A172 (cell line): ENCODE results near the gene CAPRIN1. TPM values are rescaled to one million over a fixed set of nuclear protein-coding genes. Genes with fewer than 3 reads are reported as not detected.

ENCODE experiments used
- DNase-seq: peaks from one replicate; pipeline ENCODE4 v3.0.0-alpha.2; 2015; ENCODE audit warnings: low spot score
- total RNA-seq: library from RNA; depleted of rRNA; stranded (reverse); fragments of >200 nt; shearing (Covaris generic); gene quantifications from 2 replicates; pipeline ENCODE4 v1.2.3, GENCODE V29; 2014; rRNA removed

CAPRIN1 gene, protein sequence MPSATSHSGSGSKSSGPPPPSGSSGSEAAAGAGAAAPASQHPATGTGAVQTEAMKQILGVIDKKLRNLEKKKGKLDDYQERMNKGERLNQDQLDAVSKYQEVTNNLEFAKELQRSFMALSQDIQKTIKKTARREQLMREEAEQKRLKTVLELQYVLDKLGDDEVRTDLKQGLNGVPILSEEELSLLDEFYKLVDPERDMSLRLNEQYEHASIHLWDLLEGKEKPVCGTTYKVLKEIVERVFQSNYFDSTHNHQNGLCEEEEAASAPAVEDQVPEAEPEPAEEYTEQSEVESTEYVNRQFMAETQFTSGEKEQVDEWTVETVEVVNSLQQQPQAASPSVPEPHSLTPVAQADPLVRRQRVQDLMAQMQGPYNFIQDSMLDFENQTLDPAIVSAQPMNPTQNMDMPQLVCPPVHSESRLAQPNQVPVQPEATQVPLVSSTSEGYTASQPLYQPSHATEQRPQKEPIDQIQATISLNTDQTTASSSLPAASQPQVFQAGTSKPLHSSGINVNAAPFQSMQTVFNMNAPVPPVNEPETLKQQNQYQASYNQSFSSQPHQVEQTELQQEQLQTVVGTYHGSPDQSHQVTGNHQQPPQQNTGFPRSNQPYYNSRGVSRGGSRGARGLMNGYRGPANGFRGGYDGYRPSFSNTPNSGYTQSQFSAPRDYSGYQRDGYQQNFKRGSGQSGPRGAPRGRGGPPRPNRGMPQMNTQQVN
- total RNA-seq: 232 and 292 TPM in 2 replicates

DNA sequence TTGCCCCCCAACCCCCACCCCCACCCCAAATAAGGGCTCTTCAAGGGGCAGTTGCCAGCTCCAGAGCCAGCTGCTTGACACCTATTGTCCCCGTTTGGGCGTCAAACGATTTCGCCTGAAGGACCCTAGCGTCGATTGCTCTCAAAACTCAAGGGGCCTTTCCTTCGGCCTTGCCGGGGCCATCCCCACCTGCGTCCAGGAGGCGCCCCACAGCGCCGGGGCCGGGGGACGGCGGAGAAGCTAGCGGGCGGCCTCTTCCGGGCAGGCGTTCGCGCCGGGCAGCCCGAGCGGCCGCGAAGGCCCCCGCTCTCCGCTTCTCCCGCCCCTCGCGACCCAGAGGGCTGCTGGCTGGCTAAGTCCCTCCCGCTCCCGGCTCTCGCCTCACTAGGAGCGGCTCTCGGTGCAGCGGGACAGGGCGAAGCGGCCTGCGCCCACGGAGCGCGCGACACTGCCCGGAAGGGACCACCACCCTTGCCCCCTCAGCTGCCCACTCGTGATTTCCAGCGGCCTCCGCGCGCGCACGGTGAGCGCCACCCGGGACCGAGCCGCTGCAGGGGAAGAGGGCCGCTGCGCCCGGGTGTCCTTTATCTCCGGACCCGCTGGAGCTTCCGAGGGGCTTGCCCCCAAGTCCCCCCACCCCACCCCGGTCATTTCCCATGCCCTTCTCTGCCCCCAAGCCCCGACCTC lies at the start of gene CAPRIN1:
Gene CAPRIN1, plus strand, starts transcription at position 383 of the 687 bp plus-strand sequence. CDS start 690 bp downstream, outside the sequence.
- DNase-seq: peak; percentile 77

DNA sequence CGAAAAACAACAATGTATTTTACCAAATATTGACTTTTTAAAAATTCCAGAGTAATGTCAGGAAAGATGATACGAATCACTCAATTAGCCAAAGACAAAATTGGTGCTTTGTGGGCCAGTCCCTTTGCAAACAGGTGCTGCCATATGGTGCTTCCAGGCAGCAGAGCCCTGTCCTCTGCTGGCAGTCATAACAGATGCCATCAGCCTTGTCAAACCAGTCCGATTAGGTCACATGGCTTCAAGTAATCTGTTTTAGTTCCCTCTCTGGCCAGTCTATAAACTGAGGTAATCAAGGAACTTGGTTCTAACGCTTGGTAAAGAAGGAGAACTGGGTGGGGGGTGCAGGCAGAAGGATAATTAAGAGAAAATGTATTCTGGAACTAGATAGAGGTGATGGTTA lies 49.1 kb upstream of the CAPRIN1 start:
- DNase-seq: no peak

DNA sequence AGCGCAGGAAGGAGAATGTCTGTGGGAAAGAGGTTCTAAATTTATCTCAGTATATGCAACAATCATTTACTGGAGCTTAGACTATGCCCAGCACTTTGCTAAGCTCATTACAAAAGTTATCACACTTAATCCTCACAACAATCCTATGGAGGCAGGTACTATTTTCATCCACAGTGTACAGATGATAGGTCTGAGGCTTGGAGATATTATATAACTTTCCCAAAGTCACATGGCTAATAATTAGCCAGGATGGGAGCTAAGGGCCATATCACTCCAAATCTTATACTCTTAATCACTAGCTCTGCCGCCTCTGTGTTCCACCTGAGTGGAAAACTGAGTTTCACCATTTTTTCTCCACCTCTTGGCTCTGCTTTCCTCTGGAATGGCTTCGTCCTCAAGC lies 47.3 kb upstream of the CAPRIN1 start:
- DNase-seq: no peak

DNA sequence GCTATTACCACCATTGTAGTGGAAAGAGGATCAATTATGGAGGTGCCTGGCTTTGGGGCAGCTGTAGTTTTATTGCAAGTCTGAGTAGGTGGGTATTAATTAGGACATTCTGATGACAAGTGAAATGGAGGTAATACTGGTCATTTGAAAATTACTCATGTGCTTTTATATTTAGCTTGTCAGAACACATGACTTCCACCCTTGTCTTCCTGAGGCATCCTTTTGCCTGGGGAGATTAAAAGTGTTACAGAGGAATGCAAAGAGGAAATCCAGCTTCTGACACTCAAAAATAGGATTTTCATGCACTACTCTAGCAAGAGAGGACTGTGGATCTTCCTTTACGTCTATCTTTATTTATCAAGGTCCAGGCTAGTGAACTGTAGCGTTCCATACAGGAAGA lies 44.7 kb upstream of the CAPRIN1 start:
- no peak for DNase-seq

DNA sequence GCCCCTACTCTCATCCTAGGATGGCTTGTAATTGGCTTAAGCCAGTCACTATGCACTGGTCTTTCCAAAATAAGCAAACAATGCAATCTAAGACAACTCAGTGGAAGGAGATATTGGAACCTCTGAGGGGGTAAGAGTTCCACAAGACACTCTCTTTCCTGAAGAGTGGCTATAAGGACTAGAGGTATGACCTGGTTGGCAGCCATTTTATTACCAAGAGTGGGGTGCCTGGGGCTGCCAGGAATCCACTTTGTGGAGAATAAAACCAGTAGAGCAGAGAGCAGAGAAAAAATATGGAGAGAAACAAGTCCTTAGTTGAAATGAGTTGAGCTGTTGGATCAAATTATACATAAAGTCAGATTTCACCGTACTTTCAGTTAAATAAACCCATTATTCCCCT lies 38.8 kb upstream of the CAPRIN1 start:
- DNase-seq: no peak

DNA sequence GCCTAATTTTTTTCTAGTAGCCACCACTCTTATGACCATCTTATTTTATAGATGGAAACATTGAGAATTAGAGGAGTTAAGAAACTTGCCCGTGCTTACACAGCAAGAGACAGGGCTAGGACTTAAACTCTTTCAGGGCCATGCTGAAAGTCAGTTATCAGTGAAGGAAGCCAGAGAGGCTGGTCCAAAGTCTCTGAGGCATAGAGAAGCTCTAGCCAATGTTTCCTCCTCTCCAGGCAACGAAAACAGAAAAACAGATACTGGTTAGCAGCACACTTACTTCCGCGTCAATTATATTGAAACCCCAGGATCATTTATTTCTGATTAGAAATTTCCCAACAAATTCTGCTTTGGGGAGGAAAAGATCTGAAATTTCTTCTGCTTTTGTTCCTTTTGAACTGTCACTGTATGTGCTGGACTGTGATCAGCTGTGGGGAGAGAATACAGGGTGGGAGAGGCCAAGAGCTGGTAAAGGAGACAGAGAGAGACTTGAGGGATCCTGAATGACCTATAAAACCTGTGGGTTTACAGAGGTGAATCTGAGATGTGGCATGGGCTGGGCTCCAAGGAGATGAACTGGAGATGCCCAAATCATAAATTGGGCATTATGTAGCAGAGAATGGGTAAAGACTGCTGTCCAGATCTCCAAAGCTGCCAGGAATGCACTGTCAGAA lies 37.5 kb upstream of the CAPRIN1 start:
- no peak for DNase-seq

DNA sequence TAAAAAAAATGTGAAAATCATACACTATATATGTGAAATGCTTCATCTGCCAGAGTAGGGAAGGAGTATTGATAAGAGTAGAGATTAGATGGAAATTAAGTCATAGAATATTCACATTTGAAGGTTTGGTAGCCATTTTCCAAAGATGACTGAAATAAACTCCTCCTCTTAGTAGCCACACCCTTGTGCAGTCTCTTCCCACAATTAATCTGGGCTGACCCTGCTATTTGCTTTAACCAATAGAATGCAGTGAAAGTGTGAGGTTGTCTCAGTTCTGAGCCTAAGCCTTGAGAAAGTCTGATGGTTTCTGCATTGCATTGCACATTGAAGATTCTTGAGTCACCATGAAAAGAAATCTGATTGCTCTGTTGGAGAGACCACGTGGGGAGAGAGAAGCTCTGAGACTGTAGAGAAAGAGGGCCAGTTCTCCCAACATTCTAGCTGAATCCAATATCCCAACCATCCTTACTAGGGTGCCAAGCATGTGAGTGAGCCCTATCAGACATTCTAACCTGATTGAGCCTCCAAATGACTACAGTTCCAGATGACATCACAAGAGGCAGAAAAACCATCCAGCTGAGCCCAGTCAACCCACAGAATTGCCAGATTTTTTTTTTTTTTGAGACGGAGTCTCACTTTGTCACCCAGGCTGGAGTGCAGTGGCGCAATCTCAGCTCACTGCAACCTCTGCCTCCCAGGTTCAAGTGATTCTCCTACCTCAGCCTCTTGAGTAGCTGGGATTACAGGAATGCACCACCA lies 29.4 kb upstream of the CAPRIN1 start:
- no peak for DNase-seq

DNA sequence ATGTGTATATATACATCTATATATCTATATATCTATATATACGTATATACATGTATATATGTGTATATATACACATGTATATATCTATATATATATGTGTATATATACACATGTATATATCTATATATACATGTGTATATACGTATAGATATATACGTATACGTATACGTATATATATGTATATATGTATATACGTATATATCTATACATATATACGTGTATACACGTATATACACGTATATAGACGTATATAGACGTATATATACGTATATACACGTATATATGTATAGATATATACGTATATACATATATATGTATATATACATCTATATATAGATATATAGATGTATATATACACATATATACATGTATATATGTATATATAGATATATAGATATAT lies 25.1 kb upstream of the CAPRIN1 start:
- DNase-seq: no peak

DNA sequence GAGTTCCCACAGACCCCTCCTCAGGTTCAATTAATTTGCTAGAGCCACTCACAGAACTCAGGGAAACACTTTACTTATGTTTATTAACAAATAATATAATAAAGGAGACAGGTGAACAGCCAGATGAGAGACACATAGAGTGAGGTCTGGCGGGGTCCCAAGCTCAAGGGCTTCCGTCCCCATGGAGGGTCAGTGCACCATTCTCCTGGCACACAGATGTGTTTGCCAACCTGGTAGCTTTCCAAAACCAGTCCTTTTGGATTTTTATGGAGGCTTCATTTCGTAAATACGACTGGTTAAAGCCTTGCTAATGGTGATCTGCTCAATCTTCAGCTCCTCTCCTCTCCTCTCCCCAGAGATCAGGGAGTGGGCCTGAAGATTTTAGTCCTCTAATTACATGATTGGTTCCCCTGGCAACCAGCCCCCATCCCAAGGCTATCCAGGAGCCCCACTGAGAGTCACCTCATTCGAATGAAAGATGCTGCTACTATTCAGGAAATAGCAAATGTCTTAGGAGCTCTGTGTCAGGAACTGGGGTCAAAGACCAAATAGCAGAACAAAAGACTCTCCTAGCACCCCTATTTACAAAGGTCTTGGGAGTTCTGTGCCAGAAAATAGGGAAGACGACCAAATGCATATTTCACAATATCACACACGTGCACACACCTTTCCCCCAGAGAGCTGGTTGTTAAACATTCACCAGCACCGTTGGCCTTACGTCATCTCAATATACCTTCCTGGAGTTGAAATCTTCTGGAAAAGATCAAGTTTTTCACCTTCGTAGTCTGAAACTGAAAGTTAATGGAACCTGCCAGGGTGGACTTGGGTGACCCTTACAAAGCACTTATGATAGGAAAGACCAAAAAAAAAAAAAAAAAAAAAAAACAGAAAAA lies 23.8 kb upstream of the CAPRIN1 start:
- no peak for DNase-seq

DNA sequence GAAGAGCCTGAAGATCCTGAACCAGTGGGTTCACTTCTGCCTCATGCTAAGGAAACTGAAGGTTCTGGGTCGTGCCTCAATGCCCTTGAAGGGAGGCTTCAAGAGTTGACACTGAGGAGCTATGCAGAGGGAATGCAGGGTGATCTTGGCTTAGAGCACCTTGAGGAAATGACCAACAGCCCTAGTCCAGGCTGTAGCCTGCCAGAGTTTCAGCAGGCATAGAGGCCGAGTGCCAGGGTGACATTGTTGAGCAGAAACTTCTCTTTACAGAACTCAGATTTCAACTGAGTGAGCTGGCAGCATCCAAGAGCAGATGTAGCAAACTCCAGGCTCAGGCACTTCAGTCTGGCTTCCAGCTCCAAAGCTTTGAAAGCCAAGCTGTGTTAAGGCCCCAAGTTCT lies 23.1 kb upstream of the CAPRIN1 start:
- no peak for DNase-seq

DNA sequence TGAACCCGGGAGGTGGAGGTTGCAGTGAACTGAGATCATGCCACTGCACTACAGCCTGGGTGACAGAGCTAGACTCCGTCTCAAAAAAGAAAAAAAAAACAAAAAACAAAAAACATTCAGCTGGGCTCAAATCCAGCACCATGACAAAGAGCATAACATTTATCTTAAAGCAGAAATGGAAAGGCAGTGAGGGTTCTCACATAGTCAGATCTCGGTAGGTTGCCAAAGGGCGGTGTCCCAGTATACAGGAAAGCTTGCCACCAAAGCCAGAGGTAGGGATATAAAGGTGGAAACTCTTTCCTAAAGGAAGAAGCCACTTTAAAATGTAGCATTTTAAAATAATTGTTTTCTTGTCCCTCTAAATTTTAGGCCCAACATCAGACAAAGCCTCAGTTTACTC lies 22.4 kb upstream of the CAPRIN1 start:
- DNase-seq: no peak

DNA sequence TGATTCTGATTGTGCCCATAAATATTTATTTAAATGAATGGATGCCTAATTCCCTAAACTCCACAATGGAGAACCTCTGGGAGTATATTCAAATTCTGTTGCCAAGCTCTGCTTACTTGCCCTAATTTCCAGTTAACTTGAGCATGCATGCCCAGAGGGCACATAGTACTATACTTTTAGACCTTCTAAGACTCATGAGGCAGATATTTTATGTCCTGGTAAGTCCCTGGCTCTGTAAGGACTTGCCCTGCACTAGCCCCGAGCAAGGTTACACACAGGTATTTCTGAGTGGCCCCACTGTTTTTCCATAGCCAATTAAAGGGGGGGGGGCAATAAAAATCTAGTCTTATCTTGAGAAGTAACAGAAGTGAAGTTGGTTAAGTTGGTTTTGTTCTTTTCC lies 21.1 kb upstream of the CAPRIN1 start:
- no peak for DNase-seq

DNA sequence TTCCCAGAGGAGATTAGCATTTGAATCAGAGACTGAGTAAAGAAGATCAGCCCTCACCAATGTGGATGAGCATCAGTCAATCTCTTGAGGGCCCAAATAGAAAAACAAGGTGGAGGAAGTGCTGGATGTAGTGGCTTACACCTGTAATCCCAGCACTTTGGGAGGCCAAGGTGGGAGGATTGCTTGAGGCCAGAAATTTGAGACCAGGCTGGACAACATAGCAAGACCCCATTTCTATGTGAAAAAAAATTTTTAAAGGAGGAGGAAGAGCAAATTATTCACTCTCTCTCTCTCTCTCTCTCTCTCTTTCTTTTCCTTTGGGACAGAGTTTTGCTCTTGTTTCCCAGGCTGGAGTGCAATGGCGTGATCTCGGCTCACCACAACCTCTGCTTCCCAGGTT lies 18.1 kb upstream of the CAPRIN1 start:
- no peak for DNase-seq

DNA sequence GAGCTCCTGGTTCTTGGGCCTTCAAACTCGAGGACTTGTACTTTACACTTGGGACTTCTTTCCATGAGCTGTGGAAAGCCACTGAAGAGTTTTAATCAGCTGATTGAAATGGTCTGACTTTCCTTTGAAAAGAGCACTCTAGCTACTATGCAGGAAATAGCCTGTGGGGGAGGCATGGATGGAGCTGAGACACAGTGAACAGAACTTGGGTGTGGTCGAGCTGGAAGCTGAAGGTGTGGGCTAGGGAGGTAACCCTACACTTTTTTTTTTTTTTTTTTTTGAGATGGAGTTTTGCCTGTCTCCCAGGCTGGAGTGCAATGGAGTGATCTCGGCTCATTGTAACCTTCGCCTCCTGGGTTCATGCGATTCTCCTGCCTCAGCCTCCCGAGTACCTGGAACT lies 17.5 kb upstream of the CAPRIN1 start:
- no peak for DNase-seq

DNA sequence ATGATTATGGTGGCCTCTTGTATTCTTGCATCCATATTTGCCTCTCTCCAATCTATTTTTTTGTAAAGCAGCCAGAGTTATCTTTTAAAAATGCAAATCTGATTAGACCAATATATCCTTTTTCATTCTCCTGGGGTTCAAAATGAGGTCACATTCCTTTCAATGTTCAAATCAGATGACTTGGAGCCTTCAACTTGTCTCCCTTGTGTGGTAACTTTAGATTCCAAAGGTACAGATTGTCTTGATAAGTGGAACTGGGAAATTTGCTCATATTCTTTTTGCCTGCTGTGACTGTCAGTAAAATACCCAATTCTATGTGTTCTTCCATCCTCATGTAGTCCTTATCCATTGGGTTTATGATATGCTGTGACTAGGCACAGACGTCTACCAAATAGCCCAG lies 15.1 kb upstream of the CAPRIN1 start:
- no peak for DNase-seq

DNA sequence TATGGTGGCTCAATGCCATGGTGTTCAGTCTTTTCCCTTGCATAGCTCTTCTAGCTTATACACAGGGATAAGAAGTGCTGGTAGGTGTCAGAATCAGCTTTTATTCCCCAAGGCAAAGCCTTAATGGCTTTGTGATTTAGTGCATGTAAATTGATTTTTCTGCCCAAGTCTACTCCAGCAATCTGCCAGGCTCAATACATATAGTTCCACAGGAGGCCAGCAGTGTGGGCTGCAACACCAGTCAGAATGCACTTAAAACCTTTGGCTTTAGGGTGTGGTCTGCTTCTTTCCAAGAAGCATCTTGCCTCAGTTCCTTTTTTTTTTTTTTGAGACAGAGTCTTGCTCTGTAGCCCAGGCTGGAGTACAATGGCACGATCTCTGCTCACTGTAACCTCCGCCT lies 14.5 kb upstream of the CAPRIN1 start:
- no peak for DNase-seq

DNA sequence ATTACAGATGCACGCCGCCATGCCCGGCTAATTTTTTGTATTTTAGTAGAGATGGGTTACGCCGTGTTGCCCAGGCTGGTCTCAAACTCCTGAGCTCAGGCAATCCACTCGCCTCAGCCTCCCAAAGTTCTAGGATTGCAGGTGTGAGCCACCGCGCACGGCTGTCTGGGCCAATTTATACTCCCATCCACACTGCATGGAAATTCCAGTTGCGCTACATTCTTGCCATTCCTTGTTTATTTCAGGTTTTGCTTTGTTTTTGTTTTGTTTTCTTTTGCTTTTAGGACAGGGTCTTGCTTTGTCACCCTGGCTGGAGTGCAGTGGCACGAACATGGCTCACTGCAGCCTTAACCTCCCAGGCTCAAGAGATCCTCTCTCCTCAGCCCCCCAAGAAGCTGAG lies 11.0 kb upstream of the CAPRIN1 start:
- DNase-seq: no peak

DNA sequence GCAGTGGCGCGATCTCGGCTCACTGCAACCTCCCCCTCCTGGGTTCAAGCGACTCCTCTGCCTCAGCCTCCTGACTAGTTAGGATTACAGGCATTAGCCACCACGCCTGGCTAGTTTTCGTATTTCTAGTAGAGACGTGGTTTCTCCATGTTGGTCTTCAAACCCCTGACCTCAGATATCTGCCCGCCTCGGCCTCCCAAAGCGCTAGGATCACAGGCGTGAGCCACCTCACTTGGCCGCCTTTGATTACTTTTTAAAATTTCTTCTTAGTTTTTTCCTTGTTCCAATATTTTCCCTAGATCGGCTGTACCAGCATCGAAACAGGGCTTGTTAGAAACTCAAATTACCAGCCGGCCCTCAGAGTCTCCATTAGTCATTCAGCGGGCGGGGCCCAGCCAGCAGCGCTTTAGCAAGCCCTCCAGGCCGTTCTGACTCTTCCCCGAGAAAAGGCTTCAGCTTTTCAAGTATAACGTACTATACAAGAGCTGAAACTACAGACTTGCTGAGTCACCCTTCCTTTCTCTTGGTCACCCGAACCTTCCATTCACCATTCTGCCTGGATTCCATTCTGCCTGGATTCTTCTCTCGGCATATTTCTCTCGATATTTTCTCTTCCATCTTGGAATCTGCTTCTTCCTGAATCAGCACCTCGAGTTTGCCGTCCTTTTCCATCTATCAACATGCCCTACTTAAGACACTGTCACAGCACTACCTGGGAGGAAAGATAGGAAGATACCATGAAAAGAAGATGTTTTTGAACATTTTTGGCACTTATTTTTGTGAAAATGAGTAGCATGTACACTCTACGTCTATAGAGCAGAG lies 6.7 kb upstream of the CAPRIN1 start:
- DNase-seq: peak; percentile 91

DNA sequence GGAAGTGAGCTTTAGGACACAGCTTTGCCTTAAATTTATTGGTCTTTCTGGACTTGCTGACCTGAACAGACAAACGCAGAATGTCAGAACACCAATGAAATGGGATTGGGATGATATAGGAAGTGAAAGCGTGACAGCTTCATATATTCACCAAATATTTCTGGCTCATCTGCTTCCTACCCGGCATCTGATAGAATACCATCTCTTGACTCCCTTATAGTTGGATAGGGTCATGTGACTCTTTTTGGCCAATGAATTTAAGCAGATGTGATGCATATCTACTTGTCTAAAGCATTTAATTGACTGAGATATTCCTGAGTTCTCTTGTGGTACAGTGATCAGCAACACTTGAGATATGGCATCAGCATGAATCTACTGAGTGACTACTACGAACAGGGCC lies 2.5 kb upstream of the CAPRIN1 start:
- DNase-seq: no peak
